GM12878 (cell line): ENCODE measurements around the gene PDZD2.
"Not testable (repeated sequence)": the region's sequence is repeated elsewhere in the genome, so short reads cannot be mapped to it uniquely, and the experiment has no call there.

Experiments used
- CTCF ChIP-seq, 3 experiments: IDR thresholded peaks in 2 of 3; conservative IDR thresholded peaks in 1 of 3; 2 replicates each; pipeline ENCODE4 v1.5.1; 2011; ENCODE audit warnings: low read depth in 3 of 3, low read length in 3 of 3, mild to moderate bottlenecking in 3 of 3, control low read depth in 2 of 3, moderate library complexity in 2 of 3, inconsistent platforms in 1 of 3, mixed read lengths in 1 of 3; ENCODE audit not compliant: control insufficient read depth in 2 of 3, insufficient read depth in 1 of 3; ENCODE audit errors: extremely low read depth in 1 of 3
- KDM1A ChIP-seq: fragments of 200-600 bp; sonication (generic); IDR thresholded peaks from 2 replicates; pipeline ENCODE4 v1.6.1; 2016; ENCODE audit warnings: borderline replicate concordance
- TAF1 ChIP-seq: IDR thresholded peaks from 2 replicates; pipeline ENCODE4 v1.6.1; 2011; ENCODE audit warnings: mild to moderate bottlenecking, low read depth, low read length, borderline replicate concordance
- WRNIP1 ChIP-seq: IDR thresholded peaks from 2 replicates; pipeline ENCODE4 v1.6.1; 2011; ENCODE audit warnings: low read depth, low read length, improper control_type of control experiment, borderline replicate concordance

GRCh38 chr5:31728806-31729205 lies 89.9 kb downstream of the PDZD2 start:
- TF ChIP-seq KDM1A; CTCF (IDR thresholded peaks at IDR 0.05 in 2 of 3, conservative IDR thresholded peaks at IDR 0.05 in 1 of 3; ENCODE audit: control insufficient read depth in 2 of 3, extremely low read depth in 1 of 3, insufficient read depth in 1 of 3, low read depth in 3 of 3, low read length in 3 of 3); WRNIP1; TAF1: not testable (repeated sequence)
